Body of pancreas (tissue), 4 donors: ENCODE data around the gene STRA6. TPM values are rescaled to one million over a fixed set of nuclear protein-coding genes. Genes with fewer than 3 reads are reported as not detected.
A peak's percentile ranks its signal among the peaks of the same experiment; 100 is the strongest.

Experiments used
- ATAC-seq: fragments of 150-250 bp; one replicate; pipeline ENCODE4 v1.9.1; 2016
- DNase-seq, 4 donors: peaks; one replicate each; pipeline ENCODE4 v3.0.0-alpha.2; 2019
- H3K27ac ChIP-seq, 4 donors: fragments of 200-600 bp; sonication (generic); 1 replicate in 3 of 4; 2 replicates in 1 of 4; pipeline versions ENCODE4 v1.5.1 to v1.6.1; 2016 to 2019; ENCODE audit warnings: mild to moderate bottlenecking in 1 of 4, mixed read lengths in 1 of 4, moderate library complexity in 1 of 4
- H3K27me3 ChIP-seq, 2 donors: fragments of 200-600 bp; sonication (generic); one replicate each; pipeline ENCODE4 v1.6.0; 2016; ENCODE audit warnings: mild to moderate bottlenecking in 1 of 2
- H3K36me3 ChIP-seq, 2 donors: fragments of 200-600 bp; sonication (generic); replicated peaks in 1 of 2; 2 replicates each; pipeline ENCODE4 v1.5.1; 2016; ENCODE audit warnings: low read depth in 2 of 2; ENCODE audit not compliant: insufficient read depth in 1 of 2
- H3K4me1 ChIP-seq: fragments of 200-600 bp; sonication (generic); one replicate; pipeline ENCODE4 v1.6.0; 2016
- H3K4me3 ChIP-seq, 2 donors: fragments of 200-600 bp; sonication (generic); 1 replicate in 1 of 2; 2 replicates in 1 of 2; pipeline ENCODE4 v1.5.1; 2016 to 2019
- H3K9me3 ChIP-seq, 3 donors: fragments of 200-600 bp; sonication (generic); 1 replicate in 2 of 3; 2 replicates in 1 of 3; pipeline ENCODE4 v1.5.1; 2016
- POLR2A ChIP-seq, 3 donors: fragments of 450-650 bp; IDR thresholded peaks; one replicate each; pipeline ENCODE4 v1.6.1; 2016; ENCODE audit warnings: antibody characterized with exemption in 3 of 3, mild to moderate bottlenecking in 2 of 3
- WGBS, 2 donors: methylation state at CpG; one replicate each; pipeline ENCODE4 v1.1.5; 2017; 5-methylcytosine and 5-hydroxymethylcytosine counted together
- intact Hi-C: fragments of 100-400 bp; cut with DNase I; formaldehyde crosslinking; loops from one replicate; pipeline ENCODE4 v1.15.1; 2023
- total RNA-seq, 2 donors: library from RNA; depleted of rRNA; stranded (reverse); fragments of >200 nt; gene quantifications; one replicate each; pipeline ENCODE4 v1.1.0, GENCODE V29; 2016
- TF ChIP-seq, protein P1 (sequence below), 7 experiments: fragments of 450-650 bp in 4 of 7; fragments of 200-600 bp in 3 of 7; sonication (generic) in 3 of 7; IDR thresholded peaks; one replicate each; pipeline ENCODE4 v1.5.1; 2016 to 2019; ENCODE audit warnings: antibody characterized with exemption in 7 of 7

The STRA6 gene
- total RNA-seq, 2 donors from 2014 or later: not detected

DNA sequence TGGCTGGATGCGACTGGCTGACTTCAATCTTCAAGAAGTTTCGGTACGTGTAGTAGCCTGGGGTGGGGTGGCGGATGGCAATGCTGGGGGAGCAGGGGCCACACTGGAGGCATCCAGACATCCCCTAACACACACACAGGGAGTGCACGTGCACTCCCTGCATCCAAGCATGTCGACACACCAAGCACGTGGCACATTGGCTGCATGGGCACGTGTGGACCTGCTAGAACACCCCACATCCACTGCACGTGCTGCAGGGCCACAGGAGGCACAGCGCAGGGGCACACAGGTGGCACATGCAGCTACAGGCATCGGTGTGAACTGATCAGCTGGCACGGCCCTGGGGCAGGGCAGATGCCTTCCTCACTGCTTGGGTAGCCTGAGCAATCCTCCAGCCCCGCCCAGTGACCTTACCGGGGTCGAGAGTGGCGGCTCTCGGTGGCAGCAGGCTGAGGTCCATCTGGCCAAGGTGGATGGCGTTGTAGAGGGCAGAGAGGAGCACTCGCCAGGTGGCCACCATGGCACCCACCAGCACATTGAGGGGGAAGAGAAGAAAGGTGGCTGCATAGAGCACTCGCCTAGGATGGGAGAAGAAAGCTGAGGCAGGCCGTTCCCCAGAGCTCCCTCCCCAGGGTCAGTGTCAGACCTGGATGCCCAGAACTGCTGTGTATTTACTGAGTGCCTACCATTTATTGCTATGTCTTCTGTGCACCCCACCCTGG, 21.5 kb downstream of the STRA6 start:
- intact Hi-C loops: no loop called here
- Histone ChIP-seq H3K9me3 (no peaks in the 10 kb centered on the region), H3K36me3 (no peaks in the 10 kb centered on the region), H3K4me3 (no peak overlapping the region), H3K27ac (no peak overlapping the region), H3K27me3 (no peaks in the 10 kb centered on the region), H3K4me1 (peaks cover 6% of the 10 kb centered on the region)
- no peak for ATAC-seq
- DNase-seq: no peak
- WGBS, 2 donors: 64 to 78% methylated on average over 15 to 20 of the region's 21 CpGs
- TF ChIP-seq, protein P1, sequence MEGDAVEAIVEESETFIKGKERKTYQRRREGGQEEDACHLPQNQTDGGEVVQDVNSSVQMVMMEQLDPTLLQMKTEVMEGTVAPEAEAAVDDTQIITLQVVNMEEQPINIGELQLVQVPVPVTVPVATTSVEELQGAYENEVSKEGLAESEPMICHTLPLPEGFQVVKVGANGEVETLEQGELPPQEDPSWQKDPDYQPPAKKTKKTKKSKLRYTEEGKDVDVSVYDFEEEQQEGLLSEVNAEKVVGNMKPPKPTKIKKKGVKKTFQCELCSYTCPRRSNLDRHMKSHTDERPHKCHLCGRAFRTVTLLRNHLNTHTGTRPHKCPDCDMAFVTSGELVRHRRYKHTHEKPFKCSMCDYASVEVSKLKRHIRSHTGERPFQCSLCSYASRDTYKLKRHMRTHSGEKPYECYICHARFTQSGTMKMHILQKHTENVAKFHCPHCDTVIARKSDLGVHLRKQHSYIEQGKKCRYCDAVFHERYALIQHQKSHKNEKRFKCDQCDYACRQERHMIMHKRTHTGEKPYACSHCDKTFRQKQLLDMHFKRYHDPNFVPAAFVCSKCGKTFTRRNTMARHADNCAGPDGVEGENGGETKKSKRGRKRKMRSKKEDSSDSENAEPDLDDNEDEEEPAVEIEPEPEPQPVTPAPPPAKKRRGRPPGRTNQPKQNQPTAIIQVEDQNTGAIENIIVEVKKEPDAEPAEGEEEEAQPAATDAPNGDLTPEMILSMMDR (IDR thresholded peaks at IDR 0.05): no peak
- no peak for TF ChIP-seq POLR2A (IDR thresholded peaks at IDR 0.05)

DNA sequence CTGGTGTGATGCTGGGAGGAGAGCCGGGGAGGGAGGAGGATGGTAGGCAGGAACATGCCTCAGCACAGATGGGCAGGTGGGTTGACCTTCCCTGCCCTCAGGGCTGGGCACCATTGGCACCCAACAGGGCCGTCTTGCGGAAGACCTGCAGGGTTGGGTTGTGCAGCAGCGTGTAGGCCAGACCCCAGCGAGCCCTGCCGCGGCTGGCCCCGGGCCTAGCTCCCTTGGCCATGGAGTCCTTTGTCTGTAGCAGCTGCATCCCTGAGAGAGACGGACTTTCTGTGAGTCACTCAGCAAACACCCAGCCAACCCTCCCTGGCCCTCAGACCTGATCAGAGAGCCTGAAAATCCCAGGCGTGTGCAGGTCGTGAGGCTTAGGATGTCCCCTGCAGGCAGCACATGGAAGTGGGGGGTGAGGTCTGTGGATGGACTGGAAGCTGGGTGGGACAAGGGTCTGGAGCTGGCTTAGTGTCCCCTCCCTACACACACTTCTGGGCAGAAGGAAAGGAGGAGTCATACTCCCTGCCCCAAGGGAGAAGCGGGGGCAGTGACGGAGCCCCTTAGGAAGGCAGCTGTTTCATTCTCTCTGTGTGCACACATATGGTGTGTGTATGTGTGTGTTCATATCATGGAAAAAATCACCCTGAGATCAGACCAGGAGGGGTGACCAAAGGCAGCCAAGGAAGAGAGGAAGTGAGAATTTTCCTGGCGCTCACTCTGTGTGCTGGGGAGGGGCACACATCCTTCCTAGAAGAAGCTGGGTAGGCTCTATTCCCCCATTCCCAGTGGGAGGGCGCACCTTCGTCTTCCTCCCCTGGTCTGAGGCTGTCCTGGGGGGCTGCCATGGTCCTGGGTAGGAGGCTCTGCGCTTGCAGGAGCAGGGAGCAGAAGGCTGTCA, 22.4 kb downstream of the STRA6 start:
- Histone ChIP-seq H3K27ac (peak overlapping the region in 2 of 4 donors; percentile 7 to 50), H3K4me3 (no peak overlapping the region), H3K9me3 (no peaks in the 10 kb centered on the region), H3K4me1 (peaks cover 6% of the 10 kb centered on the region), H3K27me3 (no peaks in the 10 kb centered on the region), H3K36me3 (no peaks in the 10 kb centered on the region)
- WGBS, 2 donors: 73 to 77% methylated on average over 8 to 17 of the region's 17 CpGs
- no peak for TF ChIP-seq POLR2A (IDR thresholded peaks at IDR 0.05)
- TF ChIP-seq, protein P1 (IDR thresholded peaks at IDR 0.05): no peak
- intact Hi-C loops: no loop called here
- no peak for DNase-seq
- ATAC-seq: no peak

DNA sequence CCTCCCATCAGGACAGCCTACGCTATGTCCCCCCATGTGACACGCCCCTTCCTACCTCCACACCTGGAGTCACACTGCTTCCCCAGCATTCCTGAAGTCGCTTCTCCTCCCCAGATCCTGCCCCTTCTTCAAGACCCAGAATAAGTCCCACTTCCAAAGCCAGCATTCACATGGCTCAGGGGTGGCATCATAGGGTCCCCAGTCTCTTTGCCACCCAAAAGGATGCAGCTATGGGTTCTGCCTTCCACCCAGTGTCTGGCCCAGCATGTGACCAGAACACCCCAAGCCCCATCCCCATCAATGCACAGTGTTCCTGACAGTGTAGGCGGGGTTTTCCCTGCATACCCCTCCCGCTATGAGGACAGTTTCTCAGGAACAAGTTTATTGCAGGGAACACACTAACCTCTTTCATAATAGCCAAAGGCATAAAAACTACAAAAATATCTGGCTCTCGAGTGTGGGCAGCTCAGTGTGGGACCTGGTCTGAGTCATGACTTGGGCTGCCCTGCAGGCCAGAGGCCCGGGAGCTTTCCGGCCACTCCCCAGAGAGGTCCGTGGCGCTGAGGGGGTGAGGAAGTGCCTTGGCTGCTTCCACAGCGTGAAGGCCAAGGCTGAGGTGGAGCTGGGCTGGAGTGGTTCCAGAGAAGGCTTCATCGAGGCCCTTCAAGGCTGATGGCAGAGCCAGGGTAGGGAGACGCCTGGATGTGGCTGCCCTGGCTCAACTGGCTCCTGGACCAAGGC, 23.3 kb downstream of the STRA6 start:
- TF ChIP-seq POLR2A (IDR thresholded peaks at IDR 0.05): no peak
- TF ChIP-seq, protein P1 (IDR thresholded peaks at IDR 0.05): no peak
- H3K4me3 ChIP-seq: no peak overlapping the region
- WGBS, 2 donors: 45 to 54% methylated on average over 13 of the region's 13 CpGs
- ATAC-seq (peak; percentile 53), DNase-seq (peak; percentile 27 to 59 (median 47))
- H3K4me1 ChIP-seq: peaks cover 6% of the 10 kb centered on the region
- intact Hi-C loops: no loop called here
- H3K9me3 ChIP-seq: no peaks in the 10 kb centered on the region
- H3K27ac ChIP-seq: peak overlapping the region in 2 of 4 donors; percentile 7 to 50
- H3K36me3 ChIP-seq: no peaks in the 10 kb centered on the region
- no peaks in the 10 kb centered on the region for H3K27me3 ChIP-seq

DNA sequence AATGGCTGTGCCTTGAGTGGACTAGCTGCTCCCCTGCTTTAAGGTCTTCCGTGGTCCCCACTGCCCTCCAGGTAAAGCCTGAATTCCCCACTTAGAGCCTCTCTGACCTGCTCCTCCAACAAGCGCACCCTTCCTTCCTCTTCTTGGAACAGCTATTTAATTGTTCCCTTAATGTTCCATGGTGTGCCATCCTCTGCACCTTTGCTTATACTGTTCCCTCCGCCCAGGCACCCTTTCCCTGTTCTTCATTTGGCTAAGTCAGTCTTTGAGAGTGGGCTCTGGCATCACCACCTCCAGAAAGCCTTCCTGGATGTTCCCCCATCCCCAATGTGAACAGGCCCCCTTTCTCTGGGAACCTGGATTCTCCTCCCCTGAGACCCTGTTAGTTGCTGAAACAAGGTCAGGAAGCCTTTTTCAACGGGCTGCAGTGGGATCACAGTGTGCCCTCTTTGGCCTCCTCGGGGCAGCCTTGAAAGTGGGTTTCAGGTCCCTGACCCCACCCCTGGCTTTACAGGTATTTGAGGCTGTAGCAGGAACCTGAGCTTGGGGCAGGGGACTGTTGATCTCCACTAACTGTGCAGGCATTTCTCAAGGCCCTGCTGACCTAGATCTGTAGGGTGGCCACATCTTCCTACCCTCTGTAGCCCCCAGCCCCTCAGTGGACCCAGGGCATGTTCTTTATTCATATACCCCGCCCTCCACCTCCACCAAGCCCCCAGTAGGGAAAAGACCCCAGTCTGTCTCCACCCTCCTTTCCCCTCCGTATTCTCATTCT, 24.1 kb downstream of the STRA6 start:
- no peak for TF ChIP-seq POLR2A (IDR thresholded peaks at IDR 0.05)
- TF ChIP-seq, protein P1 (IDR thresholded peaks at IDR 0.05): no peak
- H3K27me3 ChIP-seq: no peaks in the 10 kb centered on the region
- DNase-seq (no peak), ATAC-seq (no peak)
- H3K27ac ChIP-seq: no peak overlapping the region
- peaks cover 6% of the 10 kb centered on the region for H3K4me1 ChIP-seq
- H3K36me3 ChIP-seq: no peaks in the 10 kb centered on the region
- 59 to 78% methylated on average over 5 to 7 of the region's 7 CpGs for WGBS, 2 donors
- no peak overlapping the region for H3K4me3 ChIP-seq
- no peaks in the 10 kb centered on the region for H3K9me3 ChIP-seq
- intact Hi-C loops: no loop called here
